WERI-Rb-1 (cell line): ENCODE data around the gene PSMC1.

Experiments used
- DNase-seq: peaks from one replicate; pipeline ENCODE4 v3.0.0-alpha.2; 2020
- H3K27ac ChIP-seq: fragments of 250-450 bp; sonication (Bioruptor Pico); 2 replicates; pipeline ENCODE4 v1.5.1; 2020; ENCODE audit warnings: mild to moderate bottlenecking, moderate library complexity
- H3K27me3 ChIP-seq: fragments of 250-450 bp; sonication (Bioruptor Pico); 2 replicates; pipeline ENCODE4 v1.5.1; 2021; ENCODE audit warnings: mild to moderate bottlenecking, low read depth, moderate library complexity; ENCODE audit not compliant: insufficient read depth, severe bottlenecking
- H3K36me3 ChIP-seq: fragments of 250-450 bp; sonication (Bioruptor Pico); 2 replicates; pipeline ENCODE4 v1.5.1; 2020; ENCODE audit warnings: mild to moderate bottlenecking, moderate library complexity
- H3K4me3 ChIP-seq: 2 replicates; pipeline ENCODE4 v1.5.1; 2011; ENCODE audit warnings: low read depth, mild to moderate bottlenecking, control low read depth, low read length
- H3K9me3 ChIP-seq: fragments of 250-450 bp; sonication (Bioruptor Pico); 2 replicates; pipeline ENCODE4 v1.5.1; 2021; ENCODE audit warnings: mild to moderate bottlenecking, moderate library complexity; ENCODE audit not compliant: severe bottlenecking
- TF ChIP-seq, protein P1 (sequence below): IDR thresholded peaks from 2 replicates; pipeline ENCODE4 v1.5.1; 2011; ENCODE audit warnings: low read depth, mild to moderate bottlenecking, control low read depth, inconsistent platforms, low read length

PSMC1 gene

DNA sequence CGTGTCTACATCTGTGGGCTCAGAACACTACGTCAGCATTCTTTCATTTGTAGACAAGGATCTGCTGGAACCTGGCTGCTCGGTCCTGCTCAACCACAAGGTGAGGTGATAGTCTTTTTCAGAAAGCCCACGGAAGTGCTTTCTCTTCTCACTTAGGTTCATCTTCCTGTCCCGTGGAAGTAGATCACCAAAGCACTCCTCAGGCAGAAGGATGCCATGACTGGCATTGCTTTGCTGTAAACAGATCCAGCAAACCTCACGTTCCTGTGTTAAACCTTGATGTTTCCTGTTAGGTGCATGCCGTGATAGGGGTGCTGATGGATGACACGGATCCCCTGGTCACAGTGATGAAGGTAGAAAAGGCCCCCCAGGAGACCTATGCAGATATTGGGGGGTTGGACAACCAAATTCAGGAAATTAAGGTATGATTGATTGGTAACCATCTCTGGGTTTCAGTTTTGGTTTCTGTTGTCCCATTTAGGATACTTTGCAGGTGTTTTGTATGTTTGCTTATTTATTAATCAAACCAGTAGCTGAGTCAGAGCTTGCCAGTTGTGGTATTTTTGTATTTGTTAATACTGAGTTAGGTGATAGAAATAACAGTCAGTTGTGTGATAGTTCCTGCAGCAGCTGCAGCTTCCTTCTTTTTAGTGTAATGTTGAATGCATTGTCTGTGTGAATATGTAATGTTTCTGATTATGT is 7.5 kb downstream of the PSMC1 start:
- no peak overlapping the region for H3K4me3 ChIP-seq
- TF ChIP-seq, protein P1, sequence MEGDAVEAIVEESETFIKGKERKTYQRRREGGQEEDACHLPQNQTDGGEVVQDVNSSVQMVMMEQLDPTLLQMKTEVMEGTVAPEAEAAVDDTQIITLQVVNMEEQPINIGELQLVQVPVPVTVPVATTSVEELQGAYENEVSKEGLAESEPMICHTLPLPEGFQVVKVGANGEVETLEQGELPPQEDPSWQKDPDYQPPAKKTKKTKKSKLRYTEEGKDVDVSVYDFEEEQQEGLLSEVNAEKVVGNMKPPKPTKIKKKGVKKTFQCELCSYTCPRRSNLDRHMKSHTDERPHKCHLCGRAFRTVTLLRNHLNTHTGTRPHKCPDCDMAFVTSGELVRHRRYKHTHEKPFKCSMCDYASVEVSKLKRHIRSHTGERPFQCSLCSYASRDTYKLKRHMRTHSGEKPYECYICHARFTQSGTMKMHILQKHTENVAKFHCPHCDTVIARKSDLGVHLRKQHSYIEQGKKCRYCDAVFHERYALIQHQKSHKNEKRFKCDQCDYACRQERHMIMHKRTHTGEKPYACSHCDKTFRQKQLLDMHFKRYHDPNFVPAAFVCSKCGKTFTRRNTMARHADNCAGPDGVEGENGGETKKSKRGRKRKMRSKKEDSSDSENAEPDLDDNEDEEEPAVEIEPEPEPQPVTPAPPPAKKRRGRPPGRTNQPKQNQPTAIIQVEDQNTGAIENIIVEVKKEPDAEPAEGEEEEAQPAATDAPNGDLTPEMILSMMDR: no peak
- H3K9me3 ChIP-seq: no peaks in the 10 kb centered on the region
- no peak for DNase-seq
- no peak overlapping the region for H3K27ac ChIP-seq
- peaks cover 82% of the 10 kb centered on the region for H3K36me3 ChIP-seq
- no peaks in the 10 kb centered on the region for H3K27me3 ChIP-seq

DNA sequence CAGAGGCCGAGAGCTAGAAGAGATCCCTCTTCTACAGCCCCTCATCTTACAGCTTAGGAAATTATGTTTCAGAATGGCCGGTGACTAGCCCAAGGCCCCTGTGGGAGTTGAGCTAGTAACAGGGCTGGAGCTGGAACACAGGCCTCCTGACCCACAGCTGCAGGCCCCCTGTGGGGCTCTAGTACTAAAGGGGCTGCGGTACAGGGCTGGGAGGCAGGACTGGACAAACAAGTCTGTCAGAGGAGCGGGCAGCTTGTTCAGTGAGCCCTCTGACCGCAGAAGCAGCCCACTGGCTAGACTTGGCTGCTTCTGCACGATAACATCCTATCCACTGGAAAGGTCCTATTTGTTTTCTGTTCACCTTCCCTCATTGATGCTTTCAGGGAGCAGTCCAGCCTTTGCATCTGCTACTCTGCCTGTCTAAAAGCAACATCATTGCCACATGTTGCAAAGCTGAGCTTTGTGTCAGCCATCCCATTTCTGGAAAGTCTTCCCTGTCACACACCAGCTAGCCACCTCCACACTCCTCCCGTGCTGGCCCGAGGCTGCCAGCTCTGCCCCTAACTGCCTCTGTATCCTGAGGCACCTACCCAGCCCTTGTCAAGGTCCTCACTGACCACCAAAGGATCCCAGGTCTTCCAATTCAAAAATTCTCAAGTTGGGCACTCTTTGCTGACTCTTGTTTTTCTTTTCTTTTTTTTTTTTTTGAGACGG is 10.2 kb downstream of the PSMC1 start:
- Histone ChIP-seq H3K9me3 (no peaks in the 10 kb centered on the region), H3K4me3 (no peak overlapping the region), H3K36me3 (peaks cover 82% of the 10 kb centered on the region), H3K27ac (no peak overlapping the region), H3K27me3 (no peaks in the 10 kb centered on the region)
- DNase-seq: no peak
- TF ChIP-seq, protein P1: no peak

DNA sequence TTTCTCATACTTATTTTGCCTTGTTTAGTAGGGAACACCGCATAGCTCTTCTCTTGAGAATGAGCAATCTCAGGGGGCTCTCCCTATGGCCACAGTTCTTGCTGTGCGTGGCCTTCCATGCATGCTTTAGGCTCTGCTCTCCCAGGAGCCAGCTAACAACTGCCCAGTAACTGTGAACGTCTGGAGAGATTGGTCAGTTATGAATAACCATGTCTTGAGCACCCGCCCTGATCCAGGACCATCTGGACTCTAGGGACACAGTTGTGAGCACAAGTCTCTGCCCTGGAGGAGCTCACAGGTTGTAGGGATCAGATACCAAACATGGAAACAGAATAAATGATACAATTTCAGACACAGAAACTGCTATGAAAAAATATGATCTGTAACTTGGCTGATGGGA is 12.1 kb downstream of the PSMC1 start:
- Histone ChIP-seq H3K27me3 (no peaks in the 10 kb centered on the region), H3K9me3 (no peaks in the 10 kb centered on the region), H3K27ac (no peak overlapping the region), H3K4me3 (no peak overlapping the region), H3K36me3 (peaks cover 87% of the 10 kb centered on the region)
- no peak for DNase-seq
- TF ChIP-seq, protein P1: no peak

DNA sequence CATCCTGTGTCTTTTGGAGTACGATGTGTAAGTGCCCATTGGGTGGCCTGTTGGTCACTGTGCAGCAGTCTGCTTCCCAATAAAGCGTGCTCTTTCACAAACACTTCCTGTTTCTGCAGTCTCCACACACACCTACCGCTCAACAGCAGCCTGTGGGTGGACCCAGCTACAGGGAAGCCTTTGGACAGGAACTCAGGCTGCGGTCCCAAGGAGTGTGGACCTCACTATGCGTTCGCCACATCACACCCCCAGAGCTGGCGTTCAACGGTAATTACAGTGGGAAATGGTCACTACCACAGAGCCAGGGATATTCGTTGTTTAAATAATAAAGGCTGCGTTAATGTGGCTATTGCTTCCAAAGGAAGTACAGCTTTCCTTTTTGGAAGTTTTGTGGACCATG is 16.2 kb downstream of the PSMC1 start:
- no peak for DNase-seq
- Histone ChIP-seq H3K4me3 (no peak overlapping the region), H3K27ac (no peak overlapping the region), H3K9me3 (no peaks in the 10 kb centered on the region), H3K27me3 (no peaks in the 10 kb centered on the region), H3K36me3 (peaks cover 68% of the 10 kb centered on the region)
- TF ChIP-seq, protein P1: no peak

DNA sequence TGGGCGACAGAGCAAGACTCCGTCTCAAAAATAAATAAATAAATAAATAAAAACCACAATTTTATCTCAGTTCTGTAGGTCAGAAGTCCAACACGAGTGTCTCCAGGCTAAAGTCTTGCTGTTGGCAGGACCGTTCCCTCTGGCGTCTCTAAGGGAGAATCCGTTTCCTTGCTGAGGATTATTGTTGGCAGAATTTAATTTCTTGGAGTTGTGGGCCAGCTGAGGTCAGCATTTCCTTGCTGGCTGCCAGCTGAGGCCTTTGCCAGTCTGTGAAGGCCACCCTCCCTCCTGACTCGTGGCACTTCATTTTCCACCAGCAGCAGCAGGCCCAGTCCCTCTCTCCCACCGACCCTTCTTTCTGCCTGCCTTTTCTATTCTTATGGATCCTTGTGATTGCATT is 17.2 kb downstream of the PSMC1 start:
- peaks cover 59% of the 10 kb centered on the region for H3K36me3 ChIP-seq
- H3K27ac ChIP-seq: no peak overlapping the region
- TF ChIP-seq, protein P1: no peak
- no peaks in the 10 kb centered on the region for H3K9me3 ChIP-seq
- H3K4me3 ChIP-seq: no peak overlapping the region
- no peak for DNase-seq
- no peaks in the 10 kb centered on the region for H3K27me3 ChIP-seq

DNA sequence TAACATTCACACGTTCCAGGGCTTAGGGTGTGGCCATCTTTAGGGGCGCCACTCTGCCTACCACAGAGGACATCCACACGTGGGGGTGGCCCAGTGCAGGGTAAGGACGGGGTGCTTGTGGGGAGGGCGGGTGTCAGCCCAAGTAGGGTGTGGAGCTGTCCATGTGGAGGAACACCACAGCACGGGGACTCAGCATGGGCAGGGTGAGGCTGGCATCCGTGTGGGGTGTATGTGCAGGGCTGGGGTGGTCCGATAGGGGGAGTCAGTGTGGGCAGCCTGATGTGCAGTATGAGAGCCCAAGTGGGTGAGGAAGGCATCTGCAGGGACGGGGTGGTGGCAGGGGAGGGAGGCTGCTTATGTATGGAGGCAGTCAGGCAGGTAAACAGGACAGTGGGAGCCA is 17.7 kb downstream of the PSMC1 start:
- Histone ChIP-seq H3K27ac (no peak overlapping the region), H3K27me3 (no peaks in the 10 kb centered on the region), H3K9me3 (no peaks in the 10 kb centered on the region), H3K36me3 (peaks cover 54% of the 10 kb centered on the region), H3K4me3 (no peak overlapping the region)
- DNase-seq: no peak
- TF ChIP-seq, protein P1: no peak
